ENCODE results near the gene TLR1.

- no peak for TF ChIP-seq CTCF (IDR thresholded peaks at IDR 0.05; ENCODE audit: low read depth, low read length, poor library complexity, severe bottlenecking)
- no peak for TF ChIP-seq EZH2phosphoT487 (IDR thresholded peaks at IDR 0.05; ENCODE audit: borderline replicate concordance, low read length)
Observed at GRCh38 chr4:38759790-38760122, 44.8 kb downstream of the TLR1 start.
